Psoas muscle (tissue), 8 donors: ENCODE measurements around the gene POR. TPM values are rescaled to one million over a fixed set of nuclear protein-coding genes. Genes with fewer than 3 reads are reported as not detected.
"Not testable (repeated sequence)": the region's sequence is repeated elsewhere in the genome, so short reads cannot be mapped to it uniquely, and the experiment has no call there.

Experiments
- ATAC-seq, 4 donors: fragments of 200-7000 bp; cut with Tn5 transposase; one replicate each; pipeline ENCODE4 v1.9.1; 2020; ENCODE audit warnings: moderate library complexity in 3 of 4, mild to moderate bottlenecking in 2 of 4
- DNase-seq, 2 donors: peaks; one replicate each; pipeline ENCODE4 v3.0.0-alpha.2; 2020
- H3K27ac ChIP-seq: fragments of 200-600 bp; one replicate; pipeline ENCODE4 v1.8.0; 2022
- H3K27me3 ChIP-seq, 3 donors: fragments of 200-600 bp in 1 of 3; one replicate each; pipeline versions ENCODE4 v1.6.1 to v1.8.0; 2013 to 2022; ENCODE audit warnings: low read length in 2 of 3, mild to moderate bottlenecking in 2 of 3, moderate library complexity in 1 of 3; ENCODE audit not compliant: insufficient read depth in 3 of 3
- H3K36me3 ChIP-seq, 2 donors: fragments of 200-600 bp in 1 of 2; one replicate each; pipeline versions ENCODE4 v1.6.1 to v1.8.0; 2013 to 2022; ENCODE audit warnings: low read depth in 1 of 2, mild to moderate bottlenecking in 1 of 2, moderate library complexity in 1 of 2; ENCODE audit not compliant: insufficient read depth in 1 of 2
- H3K4me1 ChIP-seq: fragments of 200-600 bp; one replicate; pipeline ENCODE4 v1.8.0; 2022
- H3K4me3 ChIP-seq: fragments of 200-600 bp; one replicate; pipeline ENCODE4 v1.8.0; 2022; ENCODE audit warnings: mild to moderate bottlenecking
- H3K9me3 ChIP-seq: fragments of 200-600 bp; one replicate; pipeline ENCODE4 v1.8.0; 2022
- WGBS, 3 donors: extraction: QIAGEN DNeasy Blood & Tissue Kit; methylation state at CpG; one replicate each; pipeline versions ENCODE4 v1.1.6 to v1.1.7; 2013; 5-methylcytosine and 5-hydroxymethylcytosine counted together
- intact Hi-C, 2 donors: fragments of 100-400 bp; cut with DNase I; formaldehyde crosslinking; loops; one replicate each; pipeline versions ENCODE4 v1.11.0 to v1.14.2; 2022
- polyA plus RNA-seq, 3 donors: library from polyadenylated mRNA; stranded (reverse); fragments of 200-250 nt; gene quantifications; one replicate each; pipeline ENCODE4 v1.2.3, GENCODE V29; 2013
- total RNA-seq, 4 donors: library from RNA; stranded (reverse); fragmentation: NEBNext Ultra II Directional in 2 of 4; extraction: Animal tissue kit (Norgen Biotek cat#: 25700) in 2 of 4; gene quantifications; one replicate each; pipeline versions ENCODE4 v1.2.1 to v1.2.4, GENCODE V29; 2021 to 2023
- TF ChIP-seq, protein P1 (sequence below): fragments of 200-600 bp; IDR thresholded peaks from one replicate; pipeline ENCODE4 v1.8.0; 2022; ENCODE audit warnings: antibody characterized with exemption
- donor health status: healthy with polysubstance abuse.
- donor health status: DM: no; HTN: no; CAD: no; lungs with moderate emphysema.
- donor health status: Bipolar disorder and iron deficiency.
- donor health status: healthy.
- donor health status: DM: yes; HTN: yes; CAD: no.
- donor health status: DM: no; HTN: no; CAD: no.
- donor health status: DM: no; HTN: no; CAD: no.
- donor health status: DM: yes; HTN: yes; CAD: no.

The POR gene
- total and polyA plus RNA-seq, 7 donors: 48.8 to 288 (median 138) TPM

DNA sequence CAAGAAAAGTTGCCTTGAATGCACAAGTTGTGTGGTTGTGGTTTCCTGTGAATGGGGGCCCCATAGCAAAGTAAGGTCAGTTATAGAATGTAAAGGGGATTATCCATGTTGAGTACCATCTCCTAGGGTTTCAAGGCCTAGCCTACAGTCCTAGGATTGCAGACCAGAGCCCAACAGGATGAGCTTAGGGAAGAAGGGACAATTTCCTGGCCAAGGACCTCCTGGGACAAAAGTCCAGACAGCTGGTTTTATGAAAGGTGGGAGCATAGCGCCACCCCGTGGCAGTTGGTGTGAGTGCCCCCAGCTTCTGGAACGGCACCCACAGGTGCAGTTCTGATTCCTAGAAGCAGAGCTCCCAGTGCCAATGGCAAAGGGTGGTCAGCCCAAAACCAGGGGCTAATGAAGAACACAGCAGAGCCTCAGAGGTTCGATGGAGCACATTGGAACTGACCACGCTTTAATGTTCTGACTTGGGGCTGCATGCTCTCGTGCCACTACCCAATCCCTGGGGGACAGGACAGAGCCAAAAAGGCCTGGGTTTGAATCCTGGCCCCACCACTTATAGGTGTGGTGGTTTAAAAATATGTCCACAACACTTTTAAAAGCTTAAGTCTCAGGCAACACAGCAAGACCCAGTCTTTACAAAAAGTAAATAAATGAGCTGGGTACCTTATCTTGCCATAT lies 105.2 kb downstream of the POR start:
- no peak overlapping the region for H3K27ac ChIP-seq
- TF ChIP-seq, protein P1, sequence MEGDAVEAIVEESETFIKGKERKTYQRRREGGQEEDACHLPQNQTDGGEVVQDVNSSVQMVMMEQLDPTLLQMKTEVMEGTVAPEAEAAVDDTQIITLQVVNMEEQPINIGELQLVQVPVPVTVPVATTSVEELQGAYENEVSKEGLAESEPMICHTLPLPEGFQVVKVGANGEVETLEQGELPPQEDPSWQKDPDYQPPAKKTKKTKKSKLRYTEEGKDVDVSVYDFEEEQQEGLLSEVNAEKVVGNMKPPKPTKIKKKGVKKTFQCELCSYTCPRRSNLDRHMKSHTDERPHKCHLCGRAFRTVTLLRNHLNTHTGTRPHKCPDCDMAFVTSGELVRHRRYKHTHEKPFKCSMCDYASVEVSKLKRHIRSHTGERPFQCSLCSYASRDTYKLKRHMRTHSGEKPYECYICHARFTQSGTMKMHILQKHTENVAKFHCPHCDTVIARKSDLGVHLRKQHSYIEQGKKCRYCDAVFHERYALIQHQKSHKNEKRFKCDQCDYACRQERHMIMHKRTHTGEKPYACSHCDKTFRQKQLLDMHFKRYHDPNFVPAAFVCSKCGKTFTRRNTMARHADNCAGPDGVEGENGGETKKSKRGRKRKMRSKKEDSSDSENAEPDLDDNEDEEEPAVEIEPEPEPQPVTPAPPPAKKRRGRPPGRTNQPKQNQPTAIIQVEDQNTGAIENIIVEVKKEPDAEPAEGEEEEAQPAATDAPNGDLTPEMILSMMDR: peak; percentile 91
- intact Hi-C loops: loop anchor here (1.0 to 10.0 kb wide), 3 partner anchors 153 to 485 kb away; no protein-coding TSS in a partner anchor
- ATAC-seq (peak; percentile 78 to 97 (median 90)), DNase-seq (peak; percentile 83 to 89)
- H3K36me3 ChIP-seq: peaks cover 0 to 36% of the 10 kb centered on the region in 2 donors
- 36 to 39% (median 38%) methylated on average over 6 of the region's 6 CpGs for WGBS, 3 donors
- H3K4me1 ChIP-seq: no peaks in the 10 kb centered on the region
- no peaks in the 10 kb centered on the region for H3K27me3 ChIP-seq
- no peak overlapping the region for H3K4me3 ChIP-seq
- H3K9me3 ChIP-seq: no peaks in the 10 kb centered on the region

DNA sequence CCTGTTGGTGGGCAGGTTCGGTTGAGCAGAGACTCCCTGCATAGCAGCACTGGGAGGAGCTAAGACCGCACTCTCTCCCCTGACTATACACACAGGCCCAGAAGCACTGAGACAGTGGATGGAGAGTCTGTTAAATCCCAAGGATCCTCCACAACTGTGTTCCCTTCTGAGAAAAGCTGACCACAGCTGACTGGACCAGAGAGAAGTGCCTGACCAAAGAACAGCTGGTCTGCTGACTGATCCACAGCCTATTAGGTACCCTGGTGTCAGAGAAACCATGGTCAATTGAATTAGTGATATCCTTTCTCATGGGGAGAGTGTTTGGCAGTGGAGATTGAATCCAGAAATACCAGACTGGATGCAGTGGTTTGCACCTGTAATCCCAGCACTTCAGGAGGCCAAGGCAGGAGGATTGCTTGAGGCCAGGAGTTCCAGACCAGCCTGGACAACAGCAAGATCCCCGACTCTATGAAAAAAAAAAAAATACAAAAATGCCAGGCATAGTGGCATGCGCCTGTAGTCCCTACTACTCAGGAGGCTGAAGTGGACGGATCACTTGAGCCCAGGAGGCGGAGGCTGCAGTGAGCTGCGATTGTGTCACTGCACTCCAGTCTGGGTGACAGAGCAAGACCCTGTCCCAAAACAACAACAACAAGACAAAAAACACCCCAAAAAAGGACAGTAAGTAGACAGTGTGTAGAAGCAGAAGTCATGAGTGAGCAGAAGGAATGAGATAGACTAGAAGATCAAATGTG lies 107.2 kb downstream of the POR start:
- no peak for ATAC-seq
- intact Hi-C loops: loop anchor here in 1 of 2 donors (10.0 kb wide), 1 partner anchor 487 kb away; no protein-coding TSS in a partner anchor
- 87 to 94% (median 90%) methylated on average over 7 of the region's 7 CpGs for WGBS, 3 donors

DNA sequence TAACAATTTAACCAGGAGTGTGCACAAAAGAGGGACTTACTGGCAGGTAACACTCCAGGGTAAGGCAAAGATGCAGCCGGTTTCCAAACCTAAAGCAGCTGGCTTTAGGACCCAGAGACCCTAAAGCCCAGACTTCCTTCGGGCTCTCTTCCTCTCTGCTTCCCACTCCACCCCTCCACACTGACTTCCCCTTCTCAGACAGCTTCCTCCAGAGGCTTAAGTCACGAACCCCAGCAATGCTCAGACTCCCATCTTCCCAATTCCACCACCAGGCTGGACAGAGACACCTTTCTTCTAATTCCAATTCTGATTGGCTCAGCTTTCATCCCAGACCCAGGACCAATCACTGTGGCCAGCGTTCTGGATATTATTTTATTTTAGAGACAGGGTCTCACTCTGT lies 108.0 kb downstream of the POR start:
- DNase-seq (no peak), ATAC-seq (no peak)
- intact Hi-C loops: loop anchor here in 1 of 2 donors (10.0 kb wide), 1 partner anchor 488 kb away; no protein-coding TSS in a partner anchor
- Histone ChIP-seq H3K27me3 (no peaks in the 10 kb centered on the region), H3K27ac (no peak overlapping the region), H3K36me3 (peaks cover 0 to 44% of the 10 kb centered on the region in 2 donors), H3K9me3 (no peaks in the 10 kb centered on the region), H3K4me3 (no peak overlapping the region), H3K4me1 (no peaks in the 10 kb centered on the region)
- WGBS, 3 donors: 46 to 51% (median 50%) methylated on average over 4 of the region's 4 CpGs
- TF ChIP-seq, protein P1: no peak

More for the DNA sequence above, 107.2 kb downstream of the POR start:
- H3K27ac ChIP-seq: no peak overlapping the region
- no peak for DNase-seq
- no peak overlapping the region for H3K4me3 ChIP-seq
- H3K9me3 ChIP-seq: no peaks in the 10 kb centered on the region
- TF ChIP-seq, protein P1: no peak
- H3K27me3 ChIP-seq: no peaks in the 10 kb centered on the region
- H3K36me3 ChIP-seq: peaks cover 0 to 36% of the 10 kb centered on the region in 2 donors
- no peaks in the 10 kb centered on the region for H3K4me1 ChIP-seq

DNA sequence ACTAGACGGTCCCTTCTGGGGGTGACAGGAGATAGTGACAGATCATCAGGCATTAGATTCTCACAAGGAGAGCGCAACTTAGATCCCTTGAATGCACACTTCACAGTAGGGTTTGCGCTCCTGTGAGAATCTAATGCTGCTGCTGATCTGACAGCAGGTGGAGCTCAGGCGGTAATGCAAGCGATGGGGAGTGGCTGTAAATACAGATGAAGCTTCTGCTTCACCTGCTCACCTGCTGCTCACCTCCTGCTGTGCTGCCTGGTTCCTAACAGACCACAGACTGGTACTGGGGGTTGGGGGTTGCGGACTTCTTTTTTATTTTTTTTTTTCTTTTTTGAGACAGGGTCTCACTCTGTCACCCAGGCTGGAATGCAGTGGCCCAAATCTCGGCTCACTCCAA lies 114.7 kb downstream of the POR start:
- H3K36me3 ChIP-seq: peaks cover 4 to 39% of the 10 kb centered on the region in 2 donors
- H3K4me3 ChIP-seq, DNase-seq, H3K27me3 ChIP-seq, H3K4me1 ChIP-seq, ATAC-seq, H3K9me3 ChIP-seq, H3K27ac ChIP-seq: not testable (repeated sequence)
- 96% methylated on average over 7 of the region's 7 CpGs for WGBS, 3 donors
- intact Hi-C loops: loop anchor here in 1 of 2 donors (10.0 kb wide), 1 partner anchor 495 kb away; no protein-coding TSS in a partner anchor

DNA sequence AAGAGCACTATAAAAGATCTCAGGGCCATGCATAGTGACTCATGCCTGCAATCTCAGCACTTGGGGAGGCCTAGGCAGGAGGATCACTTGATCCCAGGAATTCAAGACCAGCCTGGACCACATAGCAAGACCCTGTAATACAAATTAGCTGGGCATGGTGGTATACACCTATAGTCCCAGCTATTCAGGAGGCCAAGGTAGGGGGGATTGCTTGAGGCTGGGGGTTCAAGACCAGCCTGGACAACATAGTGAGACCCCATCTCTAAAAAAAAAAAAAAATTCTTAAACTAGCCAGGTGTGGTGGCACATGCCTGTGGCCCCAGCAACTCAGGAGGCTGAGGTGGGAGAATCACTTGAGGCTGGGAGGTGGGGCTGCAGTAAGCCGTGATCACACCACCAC lies 117.0 kb downstream of the POR start:
- intact Hi-C loops: no loop called here
- H3K4me1 ChIP-seq: peaks cover under 1% of the 10 kb centered on the region
- 86 to 100% (median 93%) methylated on average over 1 of the region's 1 CpG for WGBS, 3 donors
- no peaks in the 10 kb centered on the region for H3K27me3 ChIP-seq
- no peak overlapping the region for H3K27ac ChIP-seq
- H3K36me3 ChIP-seq: peaks cover 4 to 33% of the 10 kb centered on the region in 2 donors
- TF ChIP-seq, protein P1: no peak
- DNase-seq: no peak
- no peak for ATAC-seq
- H3K4me3 ChIP-seq: no peak overlapping the region
- H3K9me3 ChIP-seq: no peaks in the 10 kb centered on the region
